Fibroblast of mammary gland (primary cell): ENCODE data around the gene GART.

Source experiments
- DNase-seq: peaks from one replicate; pipeline ENCODE4 v3.0.0-alpha.2; 2010; ENCODE audit warnings: low read depth
- H3K4me3 ChIP-seq: 2 replicates; pipeline ENCODE4 v1.5.1; 2011; ENCODE audit warnings: low read depth, mild to moderate bottlenecking, low read length, moderate library complexity; ENCODE audit not compliant: control insufficient read depth
- TF ChIP-seq, protein P1 (sequence below): conservative IDR thresholded peaks from 2 replicates; pipeline ENCODE4 v1.5.1; 2011; ENCODE audit warnings: low read depth, low read length, inconsistent platforms; ENCODE audit not compliant: control insufficient read depth, insufficient read depth

Gene GART

DNA sequence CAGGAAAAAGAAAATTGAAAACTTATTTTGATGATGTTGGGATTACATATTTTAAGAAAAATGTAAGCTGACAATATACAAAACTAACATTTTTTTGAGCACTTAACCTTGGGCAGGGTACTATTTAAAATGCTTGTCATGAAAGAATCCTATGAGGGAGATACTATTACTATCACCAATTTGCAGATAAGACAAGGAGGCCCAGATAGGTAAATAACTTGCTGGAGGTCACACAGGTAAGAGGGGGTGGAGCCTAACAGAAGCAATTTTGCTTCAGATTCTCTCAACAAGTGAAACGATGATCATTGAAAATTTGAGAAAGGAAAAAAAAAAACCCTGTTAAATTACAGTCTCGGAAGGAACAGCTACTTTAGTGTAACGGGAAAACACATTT, 1.2 kb downstream of the GART start:
- H3K4me3 ChIP-seq: peak overlapping the region; percentile 77
- DNase-seq: no peak
- TF ChIP-seq, protein P1, sequence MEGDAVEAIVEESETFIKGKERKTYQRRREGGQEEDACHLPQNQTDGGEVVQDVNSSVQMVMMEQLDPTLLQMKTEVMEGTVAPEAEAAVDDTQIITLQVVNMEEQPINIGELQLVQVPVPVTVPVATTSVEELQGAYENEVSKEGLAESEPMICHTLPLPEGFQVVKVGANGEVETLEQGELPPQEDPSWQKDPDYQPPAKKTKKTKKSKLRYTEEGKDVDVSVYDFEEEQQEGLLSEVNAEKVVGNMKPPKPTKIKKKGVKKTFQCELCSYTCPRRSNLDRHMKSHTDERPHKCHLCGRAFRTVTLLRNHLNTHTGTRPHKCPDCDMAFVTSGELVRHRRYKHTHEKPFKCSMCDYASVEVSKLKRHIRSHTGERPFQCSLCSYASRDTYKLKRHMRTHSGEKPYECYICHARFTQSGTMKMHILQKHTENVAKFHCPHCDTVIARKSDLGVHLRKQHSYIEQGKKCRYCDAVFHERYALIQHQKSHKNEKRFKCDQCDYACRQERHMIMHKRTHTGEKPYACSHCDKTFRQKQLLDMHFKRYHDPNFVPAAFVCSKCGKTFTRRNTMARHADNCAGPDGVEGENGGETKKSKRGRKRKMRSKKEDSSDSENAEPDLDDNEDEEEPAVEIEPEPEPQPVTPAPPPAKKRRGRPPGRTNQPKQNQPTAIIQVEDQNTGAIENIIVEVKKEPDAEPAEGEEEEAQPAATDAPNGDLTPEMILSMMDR: no peak

DNA sequence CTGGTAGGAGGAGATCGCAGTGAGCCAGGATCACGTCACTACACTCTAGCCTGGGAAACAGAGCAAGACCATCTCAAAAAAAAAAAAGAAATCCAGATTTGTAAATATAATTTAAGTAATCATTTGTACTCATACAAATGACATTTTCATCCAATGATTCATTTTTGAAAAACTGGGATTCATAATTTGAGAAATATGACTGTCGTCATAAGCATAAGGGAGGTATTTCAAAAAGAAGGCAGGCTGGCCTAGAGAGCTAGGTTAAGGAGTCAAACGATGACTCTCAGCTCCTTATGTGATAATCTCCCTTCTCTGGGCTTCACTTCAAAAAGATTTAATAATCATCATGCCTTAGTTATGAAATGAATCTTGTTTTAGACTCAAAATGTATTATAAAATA, 2.3 kb downstream of the GART start:
- peak; percentile 48 for DNase-seq
- H3K4me3 ChIP-seq: no peak overlapping the region
- TF ChIP-seq, protein P1: no peak

DNA sequence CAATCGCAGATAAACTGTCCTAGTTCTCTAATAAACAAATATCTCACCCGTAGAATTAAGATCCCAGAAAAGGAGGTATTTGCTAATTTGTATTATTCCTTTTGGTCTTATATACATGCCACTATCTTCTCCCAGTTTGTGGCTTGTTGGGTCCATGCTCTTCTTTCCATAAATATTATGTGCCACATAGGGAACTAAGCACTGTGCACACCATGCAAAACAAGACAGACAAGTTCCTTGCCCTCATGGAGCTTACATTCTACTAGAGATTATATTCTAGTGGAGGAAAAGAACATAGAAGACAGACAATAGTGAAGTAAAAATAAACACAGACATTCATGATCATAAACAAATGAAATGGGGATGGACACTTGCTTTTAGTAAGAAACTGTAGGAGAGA, 4.7 kb downstream of the GART start:
- no peak for DNase-seq
- TF ChIP-seq, protein P1: no peak
- H3K4me3 ChIP-seq: no peak overlapping the region

DNA sequence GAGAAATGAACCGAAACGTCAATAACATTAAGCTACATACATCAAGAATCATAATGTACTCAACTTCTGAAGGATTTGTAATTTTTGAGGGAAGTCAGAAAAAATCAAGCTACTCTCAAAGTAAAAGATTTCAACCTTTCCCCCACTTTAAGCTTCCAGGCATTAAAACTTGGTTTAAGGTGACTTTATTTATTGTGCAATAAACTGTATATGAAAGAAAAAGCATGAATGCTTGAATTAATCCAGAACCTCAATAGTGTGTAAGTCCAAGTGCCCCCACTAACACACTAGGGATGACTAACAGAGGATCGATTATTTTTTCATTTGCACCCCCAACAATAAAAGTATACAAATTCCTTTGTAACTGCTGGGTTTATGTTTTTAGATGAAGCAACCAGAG, 10.9 kb downstream of the GART start:
- DNase-seq: no peak
- no peak overlapping the region for H3K4me3 ChIP-seq
- TF ChIP-seq, protein P1: no peak

DNA sequence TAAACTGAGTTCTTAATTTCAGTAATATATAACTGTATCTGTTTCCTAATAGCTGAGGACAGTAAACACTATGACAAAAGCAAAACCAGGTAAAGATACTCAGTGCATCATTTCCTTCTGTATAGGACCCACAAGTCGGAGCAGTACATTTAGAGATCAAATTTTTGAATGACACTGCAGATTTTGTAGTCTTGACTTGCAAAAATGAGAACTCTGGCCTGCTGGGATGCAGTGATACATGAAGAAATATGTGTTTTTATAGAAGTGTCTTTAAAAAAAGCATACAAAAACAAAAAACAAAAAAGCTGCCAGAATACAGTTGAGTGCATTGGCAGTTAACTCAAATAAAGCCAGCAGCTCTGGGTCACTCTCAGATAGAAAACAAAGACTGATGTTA, 19.0 kb downstream of the GART start:
- TF ChIP-seq, protein P1: no peak
- no peak for DNase-seq
- H3K4me3 ChIP-seq: no peak overlapping the region

DNA sequence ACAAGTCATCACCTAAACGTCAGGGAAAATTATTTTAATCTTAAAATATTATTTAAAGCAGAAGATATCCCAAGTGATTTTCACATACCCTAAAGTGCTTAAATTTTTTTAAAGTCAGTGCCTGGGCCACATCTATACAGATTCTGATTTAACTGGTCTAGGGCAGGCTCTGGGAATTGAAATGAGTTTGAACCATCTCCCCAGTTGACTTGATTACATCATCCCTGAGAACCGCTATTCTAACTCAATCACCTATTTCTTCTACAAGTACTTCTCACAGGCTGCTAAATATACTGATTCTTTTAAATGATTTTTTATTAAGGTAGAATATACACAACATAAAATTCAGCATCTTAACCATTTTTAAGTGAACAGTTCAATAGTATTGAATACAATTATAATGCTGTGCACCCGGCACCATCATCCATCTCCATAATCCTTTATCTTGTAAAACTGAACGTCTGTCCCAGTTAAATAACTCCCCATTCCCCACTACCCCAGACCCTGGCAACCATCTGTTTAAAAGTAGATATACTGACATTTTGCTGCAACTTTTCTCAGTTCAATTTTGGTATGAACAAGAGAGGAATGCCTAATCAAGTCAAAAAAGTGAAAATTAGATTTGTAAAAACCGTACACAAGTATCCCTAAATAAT, 19.5 kb downstream of the GART start:
- TF ChIP-seq, protein P1: no peak
- DNase-seq: no peak
- H3K4me3 ChIP-seq: no peak overlapping the region

DNA sequence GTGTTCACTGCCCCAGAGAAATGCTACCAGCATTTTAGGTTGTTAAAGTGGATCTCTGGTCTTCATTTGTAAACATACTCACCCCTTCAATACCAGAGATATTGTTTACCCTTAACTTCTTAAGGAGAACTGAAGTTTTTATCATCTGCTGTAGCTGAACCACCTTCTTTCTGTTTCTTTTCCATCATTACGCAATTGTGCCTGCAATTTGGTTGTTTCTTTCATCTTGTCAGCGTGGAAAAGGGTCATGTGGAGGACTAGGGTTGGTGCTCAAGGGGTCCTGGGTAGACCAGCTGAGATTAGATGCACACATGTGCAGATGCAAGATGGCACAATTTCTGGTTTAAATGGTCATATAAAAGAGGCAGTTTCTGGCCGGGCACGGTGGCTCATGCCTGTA, 23.0 kb downstream of the GART start:
- TF ChIP-seq, protein P1: no peak
- no peak overlapping the region for H3K4me3 ChIP-seq
- no peak for DNase-seq
